Activated CD4-positive, alpha-beta T cell treated with anti-CD3 and anti-CD28 coated beads, Interleukin-2, amount 10 ng/mL, durations not matched to agents 24 days and 14 days (primary cell): ENCODE data around the gene SOCS6. TPM values are rescaled to one million over a fixed set of nuclear protein-coding genes. Genes with fewer than 3 reads are reported as not detected.
"Not testable (repeated sequence)": the region's sequence is repeated elsewhere in the genome, so short reads cannot be mapped to it uniquely, and the experiment has no call there.

Source experiments
- DNase-seq: peaks from one replicate; pipeline ENCODE4 v3.0.0; 2022
- H3K27ac Mint-ChIP-seq: one replicate; pipeline ENCODE4 v1.8.0; 2022; ENCODE audit warnings: mild to moderate bottlenecking, mixed read lengths
- H3K27me3 Mint-ChIP-seq: one replicate; pipeline ENCODE4 v1.8.0; 2022; ENCODE audit warnings: mixed read lengths
- H3K36me3 Mint-ChIP-seq: one replicate; pipeline ENCODE4 v1.8.0; 2022; ENCODE audit warnings: low read depth, mild to moderate bottlenecking, mixed read lengths
- H3K4me1 Mint-ChIP-seq: one replicate; pipeline ENCODE4 v1.8.0; 2021; ENCODE audit warnings: mixed read lengths
- H3K4me3 Mint-ChIP-seq: one replicate; pipeline ENCODE4 v1.8.0; 2022; ENCODE audit warnings: mild to moderate bottlenecking, moderate library complexity, mixed read lengths
- H3K9me3 Mint-ChIP-seq: one replicate; pipeline ENCODE4 v1.8.0; 2021; ENCODE audit warnings: mixed read lengths
- intact Hi-C: fragments of 100-400 bp; cut with micrococcal nuclease; formaldehyde crosslinking; loops from one replicate; pipeline ENCODE4 v1.15.1; 2023
- total RNA-seq: library from RNA; stranded (reverse); gene quantifications from 2 replicates; pipeline ENCODE4 v1.2.3, GENCODE V29; 2022

Gene SOCS6
- 2.8 and 3.3 TPM in 2 replicates for total RNA-seq

DNA sequence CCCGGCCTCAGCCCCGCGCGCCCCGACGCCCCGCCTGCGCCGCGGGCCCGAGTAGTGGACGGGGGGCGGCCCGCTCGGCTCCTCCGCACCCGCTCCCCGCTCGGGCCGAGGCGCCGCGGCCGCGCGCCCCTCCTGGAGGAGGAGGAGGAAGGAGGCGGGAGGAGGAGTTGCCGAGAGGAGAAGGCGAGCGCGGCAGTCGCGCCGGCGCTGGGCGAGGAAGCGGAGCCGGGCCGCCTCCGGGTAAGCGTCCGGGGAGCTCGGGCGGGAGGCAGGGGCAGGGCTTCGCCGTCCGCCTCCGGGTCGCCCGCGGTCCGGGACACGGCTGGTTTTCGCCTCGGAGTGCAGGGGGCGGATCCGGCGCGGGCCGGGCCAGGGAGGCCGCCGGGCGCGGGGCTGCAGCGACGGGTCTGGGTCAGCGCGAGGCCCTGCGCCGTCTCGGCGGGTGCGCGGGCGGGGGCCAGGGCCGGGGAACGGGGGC, at the start of gene SOCS6:
Gene SOCS6, plus strand, starts transcription at position 195 of the 478 bp plus-strand sequence. CDS start 35,624 bp downstream, outside the sequence.
- intact Hi-C loops: loop anchor here (1.0 kb wide), 1 partner anchor 83 kb away; no protein-coding TSS in a partner anchor
- H3K4me1 Mint-ChIP-seq: peaks cover 10% of the 10 kb centered on the region
- H3K27me3 Mint-ChIP-seq: peaks cover 33% of the 10 kb centered on the region
- peak; percentile 87 for DNase-seq
- peak within 1 kb of the TSS; percentile 80 for H3K27ac Mint-ChIP-seq
- H3K4me3 Mint-ChIP-seq: peak within 1 kb of the TSS; percentile 86
- H3K9me3 Mint-ChIP-seq: no peaks in the 10 kb centered on the region
- peaks cover 1% of the 10 kb centered on the region for H3K36me3 Mint-ChIP-seq

- Mint-ChIP-seq H3K4me3 (no peak overlapping the region), H3K36me3 (no peaks in the 10 kb centered on the region), H3K27ac (no peak overlapping the region), H3K4me1 (no peaks in the 10 kb centered on the region), H3K27me3 (peaks cover 10% of the 10 kb centered on the region), H3K9me3 (no peaks in the 10 kb centered on the region)
- intact Hi-C loops: no loop called here
- DNase-seq: peak; percentile 6
Measured at GRCh38 chr18:70243131-70243929, 45.5 kb upstream of the SOCS6 start.

GRCh38 chr18:70246061-70246466, 42.8 kb upstream of the SOCS6 start:
- DNase-seq: no peak
- Mint-ChIP-seq H3K27ac (no peak overlapping the region), H3K4me1 (no peaks in the 10 kb centered on the region), H3K9me3 (no peaks in the 10 kb centered on the region), H3K36me3 (no peaks in the 10 kb centered on the region), H3K27me3 (peaks cover 3% of the 10 kb centered on the region), H3K4me3 (no peak overlapping the region)
- intact Hi-C loops: no loop called here

DNA sequence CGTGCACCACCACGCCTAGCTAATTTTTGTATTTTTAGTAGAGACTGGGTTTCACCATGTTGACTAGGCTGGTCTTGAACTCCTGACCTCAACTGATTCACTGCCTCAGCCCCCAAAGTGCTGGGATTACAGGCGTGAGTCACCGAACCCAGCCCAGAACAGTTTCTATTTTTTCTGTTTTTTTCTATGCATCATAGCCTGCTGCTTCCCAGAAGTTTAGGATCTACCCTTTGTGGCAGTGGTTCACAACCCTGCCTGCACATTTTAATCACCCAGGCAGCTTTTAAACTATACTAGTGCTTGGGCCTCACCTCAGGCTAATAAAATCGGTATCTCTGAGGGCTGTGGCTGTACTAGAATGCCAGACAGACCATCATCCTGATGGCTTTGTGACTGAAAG, 39.7 kb upstream of the SOCS6 start:
- Mint-ChIP-seq H3K9me3 (no peaks in the 10 kb centered on the region), H3K27ac (no peak overlapping the region), H3K4me3 (no peak overlapping the region), H3K4me1 (no peaks in the 10 kb centered on the region), H3K27me3 (peaks cover 3% of the 10 kb centered on the region), H3K36me3 (no peaks in the 10 kb centered on the region)
- DNase-seq: no peak
- intact Hi-C loops: no loop called here

DNA sequence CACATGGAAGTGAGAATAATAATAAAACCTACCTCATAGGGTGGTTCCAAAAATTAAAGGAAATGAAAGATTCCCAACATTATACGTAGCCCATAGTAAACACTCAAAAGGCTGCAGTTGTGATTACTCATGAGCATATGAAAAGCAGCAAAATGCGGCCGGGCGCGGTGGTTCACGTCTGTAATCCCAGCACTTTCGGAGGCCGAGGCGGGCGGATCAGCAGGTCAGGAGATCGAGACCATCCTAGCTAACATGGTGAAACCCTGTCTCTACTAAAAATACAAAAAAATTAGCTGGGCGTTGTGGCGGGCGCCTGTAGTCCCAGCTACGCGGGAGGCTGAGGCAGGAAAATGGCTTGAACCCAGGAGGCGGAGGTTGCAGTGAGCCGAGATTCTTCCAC, 39.0 kb upstream of the SOCS6 start:
- H3K36me3 Mint-ChIP-seq, H3K4me3 Mint-ChIP-seq, DNase-seq, H3K27me3 Mint-ChIP-seq, H3K9me3 Mint-ChIP-seq, H3K27ac Mint-ChIP-seq, intact Hi-C loops, H3K4me1 Mint-ChIP-seq: not testable (repeated sequence)

DNA sequence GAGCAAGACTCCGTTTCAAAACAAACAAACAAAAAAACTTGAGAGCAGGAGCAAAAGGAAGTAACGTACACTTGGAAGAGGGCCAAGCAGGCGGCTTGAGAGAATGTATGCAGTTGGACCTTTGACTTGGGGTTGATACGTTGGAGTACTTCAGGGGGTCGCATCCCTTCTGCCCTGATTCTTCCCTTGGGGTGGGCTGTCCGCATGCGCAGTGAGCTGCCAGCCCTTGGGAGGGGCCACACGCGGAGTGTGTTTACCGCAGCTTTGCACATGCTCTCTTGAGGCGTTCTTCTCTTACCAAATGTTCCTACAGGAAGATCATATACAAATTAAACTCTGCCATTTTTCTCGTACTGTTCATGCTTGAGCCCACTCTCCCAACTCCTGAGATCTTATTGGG, 38.1 kb upstream of the SOCS6 start:
- intact Hi-C loops: no loop called here
- no peaks in the 10 kb centered on the region for H3K4me1 Mint-ChIP-seq
- no peaks in the 10 kb centered on the region for H3K36me3 Mint-ChIP-seq
- H3K27me3 Mint-ChIP-seq: peaks cover 3% of the 10 kb centered on the region
- no peak overlapping the region for H3K4me3 Mint-ChIP-seq
- no peaks in the 10 kb centered on the region for H3K9me3 Mint-ChIP-seq
- no peak overlapping the region for H3K27ac Mint-ChIP-seq
- DNase-seq: peak; percentile 25

DNA sequence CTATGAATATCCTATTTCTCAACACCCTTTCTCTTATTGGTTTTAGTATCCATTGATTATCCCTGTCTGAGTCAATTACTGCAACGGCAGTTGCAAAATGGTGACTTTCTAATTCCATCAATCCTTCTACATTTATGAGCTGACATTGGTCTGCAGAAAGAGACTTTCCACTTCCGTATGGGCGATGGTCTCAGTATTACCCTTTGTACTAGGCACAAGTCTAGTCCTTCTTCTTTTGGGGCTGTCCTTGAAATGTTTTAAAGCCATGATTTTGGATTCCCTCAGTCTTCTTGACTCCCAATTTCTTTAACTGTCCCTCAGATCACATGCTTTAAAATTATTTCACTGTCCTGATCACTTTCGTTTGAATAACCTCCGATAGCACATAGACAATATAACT, 32.7 kb upstream of the SOCS6 start:
- Mint-ChIP-seq H3K4me3 (no peak overlapping the region), H3K27ac (no peak overlapping the region), H3K36me3 (no peaks in the 10 kb centered on the region), H3K27me3 (peaks cover 8% of the 10 kb centered on the region), H3K9me3 (no peaks in the 10 kb centered on the region), H3K4me1 (no peaks in the 10 kb centered on the region)
- intact Hi-C loops: no loop called here
- DNase-seq: peak; percentile 30

- peak; percentile 34 for DNase-seq
Measured at GRCh38 chr18:70256994-70257393, 31.9 kb upstream of the SOCS6 start.

GRCh38 chr18:70258243-70258642, 30.6 kb upstream of the SOCS6 start:
- Mint-ChIP-seq H3K27me3 (peaks cover 8% of the 10 kb centered on the region), H3K4me1 (no peaks in the 10 kb centered on the region), H3K4me3 (no peak overlapping the region), H3K36me3 (no peaks in the 10 kb centered on the region), H3K9me3 (no peaks in the 10 kb centered on the region), H3K27ac (no peak overlapping the region)
- DNase-seq: no peak
- intact Hi-C loops: no loop called here

More at GRCh38 chr18:70256994-70257393, 31.9 kb upstream of the SOCS6 start:
- Mint-ChIP-seq H3K9me3 (no peaks in the 10 kb centered on the region), H3K4me3 (no peak overlapping the region), H3K4me1 (no peaks in the 10 kb centered on the region), H3K27me3 (peaks cover 8% of the 10 kb centered on the region), H3K36me3 (no peaks in the 10 kb centered on the region), H3K27ac (no peak overlapping the region)
- intact Hi-C loops: no loop called here

DNA sequence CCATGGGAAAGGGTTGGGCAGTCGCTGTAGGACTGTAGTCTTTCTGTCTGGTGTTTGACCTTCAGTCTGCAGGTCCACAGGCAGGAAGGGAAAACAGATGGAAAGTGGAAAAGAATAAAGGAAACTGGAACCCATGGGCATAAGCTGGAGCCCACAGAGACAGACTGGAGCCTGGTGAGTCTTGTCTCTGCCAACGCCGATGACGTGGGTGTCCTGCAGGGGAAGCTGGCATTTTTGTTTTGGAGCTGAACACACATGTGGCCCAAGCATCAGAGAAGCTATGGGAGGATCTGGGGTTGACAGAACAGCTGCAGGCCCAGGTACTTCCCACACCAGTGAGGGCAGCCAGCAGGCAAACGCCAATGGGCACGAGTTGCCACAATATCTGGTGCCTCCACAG, 28.2 kb upstream of the SOCS6 start:
- H3K36me3 Mint-ChIP-seq: no peaks in the 10 kb centered on the region
- no peak overlapping the region for H3K27ac Mint-ChIP-seq
- H3K4me3 Mint-ChIP-seq: no peak overlapping the region
- intact Hi-C loops: no loop called here
- DNase-seq: peak; percentile 36
- no peaks in the 10 kb centered on the region for H3K4me1 Mint-ChIP-seq
- H3K27me3 Mint-ChIP-seq: peaks cover 8% of the 10 kb centered on the region
- H3K9me3 Mint-ChIP-seq: no peaks in the 10 kb centered on the region

- no peak overlapping the region for H3K4me3 Mint-ChIP-seq
- no peaks in the 10 kb centered on the region for H3K9me3 Mint-ChIP-seq
- peak; percentile 48 for DNase-seq
- no peak overlapping the region for H3K27ac Mint-ChIP-seq
- no peaks in the 10 kb centered on the region for H3K36me3 Mint-ChIP-seq
- intact Hi-C loops: no loop called here
- peaks cover 8% of the 10 kb centered on the region for H3K27me3 Mint-ChIP-seq
- H3K4me1 Mint-ChIP-seq: no peaks in the 10 kb centered on the region
Measured at GRCh38 chr18:70261141-70261788, 27.6 kb upstream of the SOCS6 start.

DNA sequence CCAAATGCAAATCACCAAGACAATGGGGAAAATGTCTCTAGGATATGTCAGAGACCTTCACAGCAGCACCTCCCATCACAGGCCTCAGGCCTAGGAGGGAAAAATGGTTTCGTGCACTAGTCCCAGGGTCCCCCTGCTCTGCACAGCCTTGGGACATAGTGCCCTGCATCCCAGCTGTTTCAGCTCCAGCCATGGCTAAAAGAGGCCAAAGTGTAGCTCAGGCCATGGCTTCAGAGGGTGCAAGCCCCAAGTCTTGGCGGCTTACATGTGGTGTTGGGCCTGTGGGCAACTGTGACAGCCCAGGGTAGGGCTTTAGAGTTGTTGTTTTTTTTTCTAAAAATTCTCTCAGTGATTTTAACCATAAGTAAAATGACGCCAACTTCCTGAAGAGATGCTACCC, 25.5 kb upstream of the SOCS6 start:
- peak; percentile 29 for DNase-seq
- Mint-ChIP-seq H3K4me3 (no peak overlapping the region), H3K4me1 (no peaks in the 10 kb centered on the region), H3K9me3 (no peaks in the 10 kb centered on the region), H3K36me3 (no peaks in the 10 kb centered on the region), H3K27ac (no peak overlapping the region), H3K27me3 (no peaks in the 10 kb centered on the region)
- intact Hi-C loops: no loop called here

DNA sequence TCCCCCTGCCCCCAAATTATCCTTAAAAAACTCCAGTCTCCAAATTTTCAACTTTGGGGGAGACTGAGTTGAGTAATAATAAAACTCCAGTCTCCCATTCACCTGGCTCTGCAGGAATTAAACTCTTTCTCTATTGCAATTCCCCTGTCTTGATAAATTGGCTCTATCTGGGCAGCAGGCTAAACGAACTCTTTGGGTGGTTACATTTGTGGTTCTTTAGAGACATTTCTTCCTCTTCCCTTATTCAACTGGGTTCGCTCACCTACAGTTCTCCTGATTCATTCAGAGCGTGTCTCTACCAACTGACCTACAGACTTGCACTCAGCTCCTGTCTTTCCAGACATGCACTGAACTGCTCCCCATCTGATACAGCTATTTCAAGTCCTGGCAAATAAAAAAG, 17.1 kb upstream of the SOCS6 start:
- Mint-ChIP-seq H3K27ac (no peak overlapping the region), H3K27me3 (no peaks in the 10 kb centered on the region), H3K4me1 (no peaks in the 10 kb centered on the region), H3K9me3 (peaks cover 21% of the 10 kb centered on the region), H3K36me3 (no peaks in the 10 kb centered on the region), H3K4me3 (no peak overlapping the region)
- intact Hi-C loops: no loop called here
- DNase-seq: peak; percentile 16

DNA sequence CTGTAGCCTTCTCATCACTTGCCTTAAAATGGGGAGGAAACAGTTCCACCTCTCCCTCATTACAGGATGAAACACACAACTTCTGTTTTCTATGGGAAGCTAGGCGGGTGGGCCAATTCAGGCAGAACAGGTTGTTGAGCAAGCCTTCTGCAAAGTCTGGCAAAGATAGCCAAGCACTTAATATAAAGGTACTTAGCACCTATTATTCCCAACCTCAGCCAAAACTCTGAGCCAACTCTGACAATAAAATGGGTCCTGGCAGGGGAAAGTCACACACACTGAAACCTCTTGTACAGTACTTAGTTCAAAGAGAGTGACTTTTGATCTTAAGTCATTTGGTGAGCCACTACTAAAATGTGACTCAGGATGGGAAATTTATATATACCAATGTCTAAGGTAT, 15.8 kb upstream of the SOCS6 start:
- H3K9me3 Mint-ChIP-seq: peaks cover 21% of the 10 kb centered on the region
- no peak for DNase-seq
- no peak overlapping the region for H3K4me3 Mint-ChIP-seq
- H3K36me3 Mint-ChIP-seq: no peaks in the 10 kb centered on the region
- H3K27ac Mint-ChIP-seq: no peak overlapping the region
- H3K4me1 Mint-ChIP-seq: no peaks in the 10 kb centered on the region
- intact Hi-C loops: no loop called here
- H3K27me3 Mint-ChIP-seq: no peaks in the 10 kb centered on the region
